Fibroblast of skin of right biceps (primary cell): ENCODE data around the gene B4GALT1.
A peak's percentile ranks its signal among the peaks of the same experiment; 100 is the strongest.

Experiments used
- DNase-seq: peaks from one replicate; pipeline ENCODE4 v3.0.0-alpha.2; 2013

The B4GALT1 gene

GRCh38 chr9:33137781-33138264 is 29.3 kb downstream of the B4GALT1 start:
- DNase-seq = no peak

GRCh38 chr9:33136721-33137670 is 30.1 kb downstream of the B4GALT1 start:
- DNase-seq = no peak

GRCh38 chr9:33135470-33135958 is 31.6 kb downstream of the B4GALT1 start:
- DNase-seq = peak; percentile 23

- DNase-seq = no peak
These were observed 32.1 kb downstream of the B4GALT1 start for GRCh38 chr9:33135031-33135461.

- DNase-seq = no peak
These were observed 34.0 kb downstream of the B4GALT1 start for GRCh38 chr9:33133186-33133585.

- DNase-seq = peak; percentile 88
These were observed 35.1 kb downstream of the B4GALT1 start for GRCh38 chr9:33131790-33132772.

DNA sequence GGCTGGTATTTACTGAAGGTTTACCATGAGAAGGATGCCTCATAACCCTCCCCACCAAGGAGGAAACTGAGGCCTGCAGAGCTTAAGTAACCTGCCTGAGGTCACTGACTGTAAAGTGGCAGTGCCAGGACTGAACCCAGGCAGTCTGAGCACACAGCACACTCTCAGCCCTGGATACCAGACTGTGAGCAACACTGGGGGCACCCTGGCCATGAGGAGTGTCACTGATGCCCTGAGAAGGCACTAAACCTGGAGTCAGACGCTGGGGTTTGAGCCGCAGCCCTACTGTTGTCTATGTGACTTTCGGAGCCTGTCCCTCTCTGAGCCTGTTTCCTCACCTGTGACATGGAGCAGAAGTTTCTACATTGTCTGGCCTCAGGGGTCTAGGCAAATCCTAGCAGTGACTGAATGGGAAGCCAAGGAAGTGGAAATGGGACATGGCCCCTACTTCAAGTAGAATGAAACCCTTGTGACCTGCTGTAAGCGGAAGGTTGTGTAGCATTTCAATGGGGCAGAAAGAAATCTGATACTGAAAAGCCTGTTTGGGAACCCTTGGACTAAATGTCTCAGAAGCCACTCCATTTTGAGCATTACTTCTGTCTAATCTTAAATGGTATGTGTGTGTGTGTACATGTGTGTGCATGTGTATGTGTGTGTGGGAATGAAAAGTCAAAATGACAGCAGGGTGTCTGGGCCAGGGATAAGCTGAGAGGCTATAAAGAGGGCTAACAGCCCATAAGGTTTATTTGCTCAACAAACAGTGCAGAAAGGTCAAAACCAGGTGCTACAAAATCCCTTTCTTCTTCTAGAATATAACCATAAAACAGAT is 36.0 kb downstream of the B4GALT1 start:
- no peak for DNase-seq

DNA sequence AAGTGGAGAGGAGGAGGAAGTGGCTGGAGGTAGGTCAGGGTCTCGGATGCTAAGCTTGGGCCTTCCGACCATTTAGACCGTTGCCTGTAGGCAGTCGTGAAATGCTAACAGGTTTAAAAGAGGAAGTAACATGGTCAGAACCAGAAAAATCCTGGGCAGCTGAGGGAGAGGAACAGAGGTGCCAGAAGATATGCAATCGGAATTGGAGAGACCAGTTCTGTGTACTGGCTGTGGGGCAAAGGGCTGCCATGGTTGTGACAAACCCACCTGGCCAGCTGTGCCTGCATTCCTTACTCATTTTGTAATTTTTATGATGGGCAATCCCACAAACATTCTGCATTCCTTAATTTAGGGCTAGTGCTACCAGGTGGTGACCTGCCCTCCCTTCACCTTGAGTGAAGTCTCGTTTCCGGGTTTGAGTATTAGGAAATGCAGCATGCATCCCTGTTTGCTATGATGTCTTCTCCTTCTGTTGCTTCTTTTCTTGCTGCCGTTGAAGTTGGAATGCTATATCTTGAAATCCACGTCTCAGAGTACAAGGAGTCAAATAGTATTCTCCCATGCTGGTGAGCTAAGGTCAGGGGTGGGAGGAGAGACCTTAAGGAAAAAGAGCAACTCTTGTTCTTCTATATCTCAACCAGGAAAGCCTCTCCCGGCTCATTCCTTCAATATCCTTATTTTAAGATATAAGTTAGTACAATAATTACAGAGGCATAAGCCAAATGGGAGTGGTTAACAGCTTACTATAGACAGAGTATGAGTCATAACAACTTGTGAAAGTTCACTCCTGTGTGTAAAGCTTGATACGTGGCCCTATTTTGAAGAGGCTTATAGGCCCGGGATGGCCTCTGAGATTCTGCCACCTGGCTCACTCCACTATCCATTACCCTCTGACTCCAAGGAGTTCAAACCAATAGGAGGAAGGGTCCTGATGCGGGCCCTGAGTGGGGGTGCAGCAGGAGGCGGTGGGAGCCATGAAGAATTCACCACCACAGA is 37.0 kb downstream of the B4GALT1 start:
- DNase-seq = peak; percentile 73

GRCh38 chr9:33129251-33129885 is 37.8 kb downstream of the B4GALT1 start:
- DNase-seq = no peak

DNA sequence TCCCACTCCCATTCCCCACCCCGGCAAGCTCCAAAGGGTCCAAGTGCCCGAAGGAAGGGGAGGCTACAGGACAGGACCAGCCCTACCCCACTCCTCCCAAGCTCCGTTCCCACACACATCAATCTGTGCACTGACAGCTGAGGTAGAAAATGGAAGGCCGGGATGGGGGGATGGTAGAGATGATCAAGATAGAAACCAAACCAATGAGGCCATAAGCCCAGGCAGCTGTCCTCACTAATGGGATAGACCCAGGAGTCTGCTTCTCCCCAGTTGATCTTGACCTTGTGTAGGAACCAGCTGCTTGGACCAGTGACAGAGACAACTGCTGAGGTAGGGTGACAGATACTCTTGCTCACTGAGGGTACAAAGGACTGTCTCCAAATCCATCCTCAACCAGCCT is 38.6 kb downstream of the B4GALT1 start:
- no peak for DNase-seq

GRCh38 chr9:33127881-33128280 is 39.3 kb downstream of the B4GALT1 start:
- DNase-seq = no peak

- peak; percentile 40 for DNase-seq
These were observed 41.0 kb downstream of the B4GALT1 start for GRCh38 chr9:33125871-33126823.

GRCh38 chr9:33125461-33125860 is 41.7 kb downstream of the B4GALT1 start:
- DNase-seq = no peak

GRCh38 chr9:33124751-33125381 is 42.3 kb downstream of the B4GALT1 start:
- DNase-seq = no peak

DNA sequence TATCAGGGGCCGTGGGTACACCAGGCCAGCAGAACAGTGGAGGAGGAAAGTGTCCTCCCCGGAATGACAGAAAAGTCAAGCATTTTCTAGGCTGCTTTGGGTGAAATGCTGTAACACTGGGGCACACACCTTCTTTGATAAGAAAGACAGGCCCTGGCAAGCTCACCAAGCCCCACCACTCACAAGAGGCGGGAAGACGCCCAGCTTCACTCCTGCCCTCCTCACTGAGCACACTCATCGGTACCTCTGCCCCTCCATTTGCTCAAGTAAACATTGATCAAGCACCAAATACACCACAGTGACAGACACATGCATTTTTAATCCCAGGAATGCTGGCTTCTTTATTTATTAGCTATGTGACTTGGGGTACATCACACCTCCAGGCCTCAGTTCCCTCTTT is 43.1 kb downstream of the B4GALT1 start:
- no peak for DNase-seq

GRCh38 chr9:33123407-33124031 is 43.6 kb downstream of the B4GALT1 start:
- no peak for DNase-seq

DNA sequence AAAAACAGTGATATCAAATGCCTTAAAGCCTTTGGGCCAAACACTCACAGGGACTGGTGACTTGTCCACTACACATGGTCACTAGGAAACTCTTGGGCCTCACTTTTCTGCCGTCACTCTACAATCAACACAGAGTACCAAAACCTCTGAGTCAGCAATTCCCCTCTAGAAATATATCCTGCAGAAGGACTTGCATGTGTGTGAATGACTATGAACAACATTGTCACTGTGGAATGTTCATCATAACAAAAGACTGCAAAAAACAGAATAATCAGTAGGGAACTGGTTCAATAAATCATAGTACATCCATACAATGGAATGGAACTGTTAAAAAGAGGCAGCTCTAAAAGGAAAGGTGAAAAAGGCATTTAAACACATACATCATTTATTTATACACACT is 46.5 kb downstream of the B4GALT1 start:
- peak; percentile 21 for DNase-seq

GRCh38 chr9:33117796-33118195 is 49.3 kb downstream of the B4GALT1 start:
- DNase-seq = no peak
